ENCODE measurements around the gene SYT8. TPM values are rescaled to one million over a fixed set of nuclear protein-coding genes. Genes with fewer than 3 reads are reported as not detected.

The SYT8 gene
- total RNA-seq, 1 experiment from 2014 or later = 308 TPM

DNA sequence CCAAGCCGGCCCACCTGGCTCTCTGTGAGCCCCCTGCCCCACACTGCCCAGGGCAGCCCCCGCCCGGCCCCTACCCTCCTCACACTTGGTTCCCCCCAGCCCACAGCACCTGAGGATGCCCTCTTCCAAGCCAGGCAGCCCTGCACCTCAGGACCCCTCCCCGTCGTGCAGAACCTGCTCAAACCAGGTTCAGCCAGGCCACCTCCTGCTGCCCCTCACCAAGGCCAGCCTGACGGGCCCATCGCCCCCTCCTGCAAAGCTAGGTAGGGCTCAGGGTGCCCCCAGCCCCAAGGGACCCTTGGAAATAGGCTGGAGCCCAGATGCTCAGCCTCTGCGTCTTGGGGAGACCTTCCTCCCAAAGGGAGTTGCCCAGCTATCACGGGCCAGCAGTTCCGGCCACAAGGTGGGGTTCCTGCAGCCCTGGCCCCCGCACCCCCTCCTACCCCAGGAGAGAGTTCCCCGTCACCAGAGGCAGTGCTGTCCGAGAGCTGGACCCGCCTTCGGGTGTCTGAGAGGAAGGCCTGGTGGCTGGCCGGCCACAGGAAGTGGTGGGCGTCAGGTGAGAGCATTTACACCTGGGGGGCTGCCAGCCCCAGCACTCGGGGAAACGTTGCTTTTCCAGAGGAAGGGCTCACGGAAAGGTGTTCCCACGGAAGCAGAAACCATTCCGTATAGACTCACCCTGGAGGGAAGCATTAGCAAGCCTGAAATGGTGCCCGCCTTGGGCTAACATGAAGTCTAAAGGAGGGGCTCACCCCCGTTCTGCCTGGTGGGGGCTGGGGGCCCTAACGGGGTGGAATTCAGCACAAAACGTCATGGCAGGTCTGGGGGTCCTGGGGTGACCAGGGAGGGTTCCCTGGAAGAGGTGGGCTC lies 3.2 kb upstream of the SYT8 start:
- no peaks in the 10 kb centered on the region for H3K9me3 Mint-ChIP-seq (ENCODE audit: unreplicated experiment)
- POLR2A ChIA-PET = interaction anchor here (1.0 to 7.8 kb wide), 10 partner anchors 11 to 138 kb away, joined by 3 to 115 read pairs (median 9); partner anchors contain the start of gene IFITM10
- BruUV-seq (replicated peaks) = no TSS peak
- TF ChIP-seq, protein P1, sequence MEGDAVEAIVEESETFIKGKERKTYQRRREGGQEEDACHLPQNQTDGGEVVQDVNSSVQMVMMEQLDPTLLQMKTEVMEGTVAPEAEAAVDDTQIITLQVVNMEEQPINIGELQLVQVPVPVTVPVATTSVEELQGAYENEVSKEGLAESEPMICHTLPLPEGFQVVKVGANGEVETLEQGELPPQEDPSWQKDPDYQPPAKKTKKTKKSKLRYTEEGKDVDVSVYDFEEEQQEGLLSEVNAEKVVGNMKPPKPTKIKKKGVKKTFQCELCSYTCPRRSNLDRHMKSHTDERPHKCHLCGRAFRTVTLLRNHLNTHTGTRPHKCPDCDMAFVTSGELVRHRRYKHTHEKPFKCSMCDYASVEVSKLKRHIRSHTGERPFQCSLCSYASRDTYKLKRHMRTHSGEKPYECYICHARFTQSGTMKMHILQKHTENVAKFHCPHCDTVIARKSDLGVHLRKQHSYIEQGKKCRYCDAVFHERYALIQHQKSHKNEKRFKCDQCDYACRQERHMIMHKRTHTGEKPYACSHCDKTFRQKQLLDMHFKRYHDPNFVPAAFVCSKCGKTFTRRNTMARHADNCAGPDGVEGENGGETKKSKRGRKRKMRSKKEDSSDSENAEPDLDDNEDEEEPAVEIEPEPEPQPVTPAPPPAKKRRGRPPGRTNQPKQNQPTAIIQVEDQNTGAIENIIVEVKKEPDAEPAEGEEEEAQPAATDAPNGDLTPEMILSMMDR (IDR thresholded peaks at IDR 0.05; ENCODE audit: unreplicated experiment) = no peak
- peak overlapping the region; percentile 75 for H3K27ac Mint-ChIP-seq (ENCODE audit: low read depth, unreplicated experiment)
- no peaks in the 10 kb centered on the region for H3K27me3 Mint-ChIP-seq (ENCODE audit: insufficient read depth, unreplicated experiment)
- intact Hi-C loops (cut with micrococcal nuclease) = loop anchor here (10.0 kb wide), 1 partner anchor 277 kb away; no protein-coding TSS in a partner anchor
- no peak overlapping the region for H3K4me3 Mint-ChIP-seq (ENCODE audit: unreplicated experiment)
- H3K4me1 Mint-ChIP-seq (ENCODE audit: insufficient read depth, unreplicated experiment) = peaks cover 59% of the 10 kb centered on the region
- peaks cover 14% of the 10 kb centered on the region for H3K36me3 Mint-ChIP-seq (ENCODE audit: insufficient read depth, unreplicated experiment)
- no peak for DNase-seq (ENCODE audit: unreplicated experiment)
- CTCF ChIA-PET = interaction anchor here (0.6 to 5.8 kb wide), 25 partner anchors 7 to 320 kb away, joined by 3 to 171 read pairs (median 5); partner anchors contain the start of genes CTSD, IFITM10 and MRPL23

DNA sequence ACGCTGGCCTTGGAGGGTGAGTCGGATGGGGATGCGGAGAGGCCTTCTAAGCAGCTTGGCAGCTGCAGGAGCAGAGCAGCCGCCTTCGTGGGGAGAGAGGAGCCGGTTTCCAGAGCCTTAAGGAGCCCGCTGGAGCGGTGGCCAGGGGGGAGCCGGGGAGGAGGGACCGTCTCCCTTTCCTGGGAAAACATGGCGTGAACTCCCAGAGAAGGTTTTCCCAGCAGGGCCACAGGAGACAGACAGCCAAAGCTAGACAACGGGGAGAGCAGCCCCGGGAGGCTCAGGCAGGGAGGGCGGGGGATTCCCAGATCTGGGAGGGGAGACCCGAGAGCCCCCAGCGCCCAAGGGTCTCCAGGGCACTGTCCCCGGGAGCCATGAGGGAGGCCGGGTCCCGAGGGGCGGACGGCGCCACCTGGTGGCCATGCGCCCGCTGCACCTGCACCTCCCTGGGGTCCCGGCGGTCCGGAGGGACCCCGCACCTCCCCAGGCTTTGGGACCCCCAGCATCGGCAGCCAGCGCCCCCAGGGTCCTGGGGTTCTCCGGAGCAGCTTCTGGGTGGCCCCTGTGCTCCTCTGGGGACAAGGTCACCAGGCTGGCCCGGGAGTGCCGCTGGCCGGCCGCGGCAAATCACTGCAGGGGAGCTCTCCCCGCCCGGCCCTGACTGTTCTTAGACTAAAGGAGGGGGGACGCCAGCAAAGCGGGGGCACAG lies 2.4 kb upstream of the SYT8 start:
- Mint-ChIP-seq H3K27ac (ENCODE audit: low read depth, unreplicated experiment) (no peak overlapping the region), H3K4me1 (ENCODE audit: insufficient read depth, unreplicated experiment) (peaks cover 56% of the 10 kb centered on the region), H3K4me3 (ENCODE audit: unreplicated experiment) (no peak overlapping the region), H3K27me3 (ENCODE audit: insufficient read depth, unreplicated experiment) (no peaks in the 10 kb centered on the region), H3K9me3 (ENCODE audit: unreplicated experiment) (no peaks in the 10 kb centered on the region), H3K36me3 (ENCODE audit: insufficient read depth, unreplicated experiment) (peaks cover 22% of the 10 kb centered on the region)
- ChIA-PET POLR2A (interaction anchor here (0.5 to 7.8 kb wide), 15 partner anchors 11 to 180 kb away, joined by 3 to 115 read pairs (median 4); partner anchors contain the start of genes IFITM10 and MRPL23), CTCF (interaction anchor here (0.6 to 5.8 kb wide), 48 partner anchors 8 to 322 kb away, joined by 3 to 171 read pairs (median 5); partner anchors contain the start of genes IFITM10 and MRPL23)
- no peak for DNase-seq (ENCODE audit: unreplicated experiment)
- no TSS peak for BruUV-seq (replicated peaks)
- TF ChIP-seq, protein P1 (IDR thresholded peaks at IDR 0.05; ENCODE audit: unreplicated experiment) = peak; percentile 97
- intact Hi-C loops (cut with micrococcal nuclease) = loop anchor here (10.0 kb wide), 1 partner anchor 278 kb away; no protein-coding TSS in a partner anchor

DNA sequence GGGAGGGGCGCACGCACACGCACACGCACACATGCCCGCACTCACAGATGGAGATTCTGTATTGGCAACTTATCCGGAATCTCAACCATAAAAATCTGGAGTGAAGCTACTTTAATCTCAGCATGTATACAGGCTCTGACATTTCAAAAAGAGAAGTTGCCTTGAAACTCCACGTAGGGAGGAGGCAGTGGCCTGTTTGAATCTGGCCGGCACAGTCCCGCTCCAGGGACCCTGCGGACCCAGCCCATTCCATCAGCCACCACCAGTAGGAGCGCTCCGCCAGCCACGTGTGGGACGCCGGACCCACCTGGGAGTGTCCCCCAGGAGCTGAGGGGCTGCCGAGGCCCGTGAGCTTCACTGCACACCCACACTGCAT lies 1.9 kb upstream of the SYT8 start:
- DNase-seq (ENCODE audit: unreplicated experiment) = no peak
- Mint-ChIP-seq H3K27ac (ENCODE audit: low read depth, unreplicated experiment) (peak overlapping the region; percentile 89), H3K4me1 (ENCODE audit: insufficient read depth, unreplicated experiment) (peaks cover 52% of the 10 kb centered on the region), H3K27me3 (ENCODE audit: insufficient read depth, unreplicated experiment) (no peaks in the 10 kb centered on the region), H3K9me3 (ENCODE audit: unreplicated experiment) (no peaks in the 10 kb centered on the region), H3K4me3 (ENCODE audit: unreplicated experiment) (no peak overlapping the region), H3K36me3 (ENCODE audit: insufficient read depth, unreplicated experiment) (peaks cover 28% of the 10 kb centered on the region)
- TF ChIP-seq, protein P1 (IDR thresholded peaks at IDR 0.05; ENCODE audit: unreplicated experiment) = no peak
- ChIA-PET POLR2A (interaction anchor here (0.5 to 7.8 kb wide), 16 partner anchors 10 to 180 kb away, joined by 3 to 115 read pairs (median 6); partner anchors contain the start of genes CTSD, IFITM10 and MRPL23), CTCF (interaction anchor here (0.6 to 5.8 kb wide), 47 partner anchors 9 to 322 kb away, joined by 3 to 171 read pairs (median 5); partner anchors contain the start of genes IFITM10 and MRPL23)
- intact Hi-C loops (cut with micrococcal nuclease) = loop anchor here (10.0 kb wide), 1 partner anchor 278 kb away; no protein-coding TSS in a partner anchor
- no TSS peak for BruUV-seq (replicated peaks)

All from MCF 10A (cell line).